Left lung (tissue), 10 donors: ENCODE data around the gene PDXDC1. TPM values are rescaled to one million over a fixed set of nuclear protein-coding genes. Genes with fewer than 3 reads are reported as not detected.
"Not testable (repeated sequence)": the region's sequence is repeated elsewhere in the genome, so short reads cannot be mapped to it uniquely, and the experiment has no call there.

Experiments
- ATAC-seq: fragments of 200-7000 bp; cut with Tn5 transposase; one replicate; pipeline ENCODE4 v1.9.1; 2020; ENCODE audit warnings: moderate library complexity
- DNase-seq, 4 donors: peaks; one replicate each; pipeline ENCODE4 v3.0.0-alpha.2; 2013 to 2020
- H3K27ac ChIP-seq, 2 donors: fragments of 200-600 bp; sonication (generic) in 1 of 2; one replicate each; pipeline versions ENCODE4 v1.5.0 to v1.8.0; 2020 to 2021
- H3K27me3 ChIP-seq, 2 donors: fragments of 200-600 bp; sonication (generic) in 1 of 2; one replicate each; pipeline versions ENCODE4 v1.5.0 to v1.8.0; 2020 to 2021
- H3K36me3 ChIP-seq, 2 donors: fragments of 200-600 bp; sonication (generic) in 1 of 2; one replicate each; pipeline versions ENCODE4 v1.5.0 to v1.8.0; 2020 to 2021
- H3K4me1 ChIP-seq, 2 donors: fragments of 200-600 bp; one replicate each; pipeline ENCODE4 v1.8.0; 2021
- H3K4me3 ChIP-seq, 2 donors: fragments of 200-600 bp; sonication (generic) in 1 of 2; one replicate each; pipeline versions ENCODE4 v1.5.0 to v1.8.0; 2020 to 2021; ENCODE audit warnings: mild to moderate bottlenecking in 1 of 2
- H3K9me3 ChIP-seq, 2 donors: fragments of 200-600 bp; sonication (generic) in 1 of 2; one replicate each; pipeline versions ENCODE4 v1.5.0 to v1.8.0; 2020 to 2021
- CTCF ChIP-seq, 2 donors: fragments of 200-600 bp; sonication (generic) in 1 of 2; IDR thresholded peaks; one replicate each; pipeline versions ENCODE4 v1.5.0 to v1.8.0; 2021; ENCODE audit warnings: antibody characterized with exemption in 2 of 2
- intact Hi-C, 2 donors: fragments of 100-400 bp; cut with DNase I; formaldehyde crosslinking; loops; one replicate each; pipeline versions ENCODE4 v1.11.2 to v1.14.2; 2022
- polyA plus RNA-seq, 6 donors: library from polyadenylated mRNA; unstranded; fragments of 120-200 nt; gene quantifications; one replicate each; pipeline ENCODE4 v1.2.1, GENCODE V29; 2013; ENCODE audit not compliant: insufficient read length in 6 of 6
- total RNA-seq, 2 donors: library from RNA; stranded (reverse); fragmentation: NEBNext Ultra II Directional; extraction: Animal tissue kit (Norgen Biotek cat#: 25700); gene quantifications; one replicate each; pipeline ENCODE4 v1.2.1, GENCODE V29; 2021
- donor health status: DM: no; HTN: yes; CAD: no.
- donor health status: DM: no; HTN: no; CAD: no.

PDXDC1 gene
- total and polyA plus RNA-seq, 8 donors = 55.7 to 111 (median 92.4) TPM

DNA sequence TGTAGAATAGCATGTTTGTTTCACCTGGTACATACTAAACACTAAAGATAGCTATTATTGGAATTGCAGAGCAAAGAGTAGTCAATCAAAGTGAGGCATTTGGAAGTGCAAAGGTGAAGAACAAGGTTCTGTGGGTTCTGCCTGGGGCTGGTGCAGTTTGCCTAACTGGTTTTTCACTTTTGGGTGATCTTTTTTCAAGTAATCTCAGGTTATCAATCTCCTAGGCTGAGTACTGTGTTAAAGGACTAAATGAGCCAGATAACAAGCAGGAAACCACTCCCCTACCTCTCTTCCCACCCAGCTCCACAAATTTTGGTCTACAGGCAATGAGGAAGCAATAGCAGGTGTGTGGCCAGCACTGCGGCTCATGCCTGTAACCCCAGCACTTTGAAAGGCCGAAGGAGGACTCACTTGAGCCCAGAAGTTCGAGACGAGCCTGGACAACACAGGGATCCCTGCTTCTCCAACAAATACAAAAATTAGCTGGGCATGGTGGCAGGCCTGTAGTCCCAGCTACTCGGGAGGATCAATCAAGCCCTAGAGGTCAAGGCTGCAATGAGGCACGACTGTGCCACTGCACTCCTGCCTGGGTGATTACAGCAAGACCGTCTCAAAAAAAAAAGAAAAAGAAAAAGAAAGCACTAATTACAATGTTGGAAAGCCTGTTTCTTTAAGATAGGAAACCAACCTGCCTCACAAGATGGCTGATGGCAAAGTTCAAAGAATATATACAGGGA, 83.0 kb downstream of the PDXDC1 start:
- Histone ChIP-seq H3K4me3 (no peak overlapping the region), H3K4me1 (peaks cover 3 to 33% of the 10 kb centered on the region in 2 donors), H3K9me3 (no peaks in the 10 kb centered on the region), H3K36me3 (peaks cover 0 to 43% of the 10 kb centered on the region in 2 donors), H3K27me3 (no peaks in the 10 kb centered on the region), H3K27ac (no peak overlapping the region)
- TF ChIP-seq CTCF (IDR thresholded peaks at IDR 0.05) = no peak
- intact Hi-C loops = no loop called here
- DNase-seq (no peak), ATAC-seq (no peak)

DNA sequence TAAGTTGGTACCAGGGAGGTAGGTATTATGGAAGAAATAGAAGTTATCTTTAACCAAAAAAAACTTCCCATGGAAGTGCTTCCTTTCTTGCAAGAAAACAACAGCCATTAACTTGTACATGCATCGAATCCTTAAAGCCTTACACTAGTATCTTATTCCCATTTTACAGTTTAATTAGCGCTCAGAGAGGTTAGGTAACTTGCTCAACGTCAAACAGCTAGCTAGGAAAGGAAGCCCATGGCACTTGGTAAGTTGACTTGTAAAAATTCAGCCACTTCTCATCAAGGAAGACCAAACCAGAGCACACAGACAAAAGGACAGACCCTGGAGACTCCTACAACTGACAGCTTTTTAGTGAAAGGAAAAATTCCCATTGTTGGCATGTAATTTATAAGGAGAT, 84.5 kb downstream of the PDXDC1 start:
- Histone ChIP-seq H3K4me3 (no peak overlapping the region), H3K36me3 (peaks cover 0 to 58% of the 10 kb centered on the region in 2 donors), H3K4me1 (peaks cover 3 to 19% of the 10 kb centered on the region in 2 donors), H3K9me3 (no peaks in the 10 kb centered on the region), H3K27me3 (no peaks in the 10 kb centered on the region), H3K27ac (no peak overlapping the region)
- DNase-seq (no peak), ATAC-seq (no peak)
- intact Hi-C loops = no loop called here
- no peak for TF ChIP-seq CTCF (IDR thresholded peaks at IDR 0.05)

DNA sequence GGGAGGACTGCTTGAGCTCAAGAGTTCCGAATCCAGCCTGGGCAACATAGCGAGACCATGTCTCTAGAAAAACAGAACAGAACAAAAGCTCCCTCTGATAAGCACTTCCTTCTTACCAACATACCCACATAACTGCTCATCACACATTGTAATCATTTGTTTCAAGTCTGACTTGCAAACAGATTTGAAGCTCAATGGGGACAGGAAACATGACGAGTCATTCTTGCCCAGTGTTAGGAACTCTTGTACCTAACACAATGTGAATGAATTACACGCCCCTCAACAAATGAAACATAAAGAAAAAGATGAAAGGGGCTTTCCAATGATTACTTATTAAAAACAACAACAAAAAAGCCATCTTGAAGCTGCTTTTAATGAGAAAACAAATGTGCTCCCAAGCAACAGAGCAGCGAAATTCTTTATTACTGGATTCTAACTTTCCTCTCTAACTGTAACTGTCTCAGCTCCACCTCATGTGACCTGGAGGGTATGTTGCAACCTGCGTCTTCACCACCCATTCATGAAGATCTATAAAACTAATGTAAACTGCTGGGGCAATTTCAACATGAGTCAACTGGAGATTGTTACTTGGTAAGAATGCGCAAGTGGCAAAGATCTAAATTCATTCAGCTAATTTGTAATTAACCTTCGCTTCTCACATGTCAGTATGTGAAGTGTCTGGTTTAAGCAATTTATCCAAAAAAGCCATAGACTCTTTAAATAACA, 87.4 kb downstream of the PDXDC1 start:
- Histone ChIP-seq H3K27ac (peak overlapping the region in 1 of 2 donors; percentile 21), H3K36me3 (peaks cover 0 to 79% of the 10 kb centered on the region in 2 donors)
- H3K27me3 ChIP-seq, H3K9me3 ChIP-seq, H3K4me1 ChIP-seq, DNase-seq, H3K4me3 ChIP-seq, ATAC-seq, intact Hi-C loops: not testable (repeated sequence)

GRCh38 chr16:15065961-15066360, 91.1 kb downstream of the PDXDC1 start:
- DNase-seq, H3K4me3 ChIP-seq, ATAC-seq, H3K4me1 ChIP-seq, H3K27me3 ChIP-seq, H3K9me3 ChIP-seq, H3K27ac ChIP-seq, intact Hi-C loops: not testable (repeated sequence)
- H3K36me3 ChIP-seq = peaks cover 0 to 87% of the 10 kb centered on the region in 2 donors

DNA sequence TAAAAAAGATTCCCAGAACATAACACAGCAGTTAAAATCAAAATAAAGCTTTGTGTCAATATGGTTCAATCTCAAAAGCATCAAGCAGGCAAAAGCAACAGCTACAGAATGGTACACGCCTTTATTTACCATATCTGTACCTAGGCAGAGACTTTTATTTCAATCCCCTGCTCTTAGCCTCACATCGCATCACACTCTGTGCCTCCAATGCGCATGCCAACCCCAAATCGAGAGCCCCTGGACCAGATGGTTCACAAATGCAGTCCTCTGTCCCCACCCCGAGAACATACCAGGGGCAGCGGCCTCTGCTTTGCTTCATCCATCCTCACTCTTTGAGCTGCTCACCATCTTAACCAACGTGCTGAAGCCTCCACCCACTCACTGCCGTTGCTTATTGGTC, 91.9 kb downstream of the PDXDC1 start:
- intact Hi-C loops, ATAC-seq, H3K9me3 ChIP-seq: not testable (repeated sequence)

GRCh38 chr16:15071013-15071412, 96.2 kb downstream of the PDXDC1 start:
- ATAC-seq, intact Hi-C loops, H3K27me3 ChIP-seq, H3K9me3 ChIP-seq, DNase-seq, H3K4me3 ChIP-seq, H3K4me1 ChIP-seq, H3K27ac ChIP-seq: not testable (repeated sequence)
- H3K36me3 ChIP-seq = peaks cover 0 to 77% of the 10 kb centered on the region in 2 donors

More for the DNA sequence above, 91.9 kb downstream of the PDXDC1 start:
- not testable (repeated sequence) for H3K27me3 ChIP-seq, DNase-seq, H3K4me3 ChIP-seq, H3K27ac ChIP-seq, H3K4me1 ChIP-seq
- H3K36me3 ChIP-seq = peaks cover 0 to 84% of the 10 kb centered on the region in 2 donors
